ENCODE measurements around the gene ATOH1. TPM values are rescaled to one million over a fixed set of nuclear protein-coding genes. Genes with fewer than 3 reads are reported as not detected.
A peak's percentile ranks its signal among the peaks of the same experiment; 100 is the strongest.

The ATOH1 gene
- total RNA-seq, 1 experiment from 2014 or later: 0.61 TPM

DNA sequence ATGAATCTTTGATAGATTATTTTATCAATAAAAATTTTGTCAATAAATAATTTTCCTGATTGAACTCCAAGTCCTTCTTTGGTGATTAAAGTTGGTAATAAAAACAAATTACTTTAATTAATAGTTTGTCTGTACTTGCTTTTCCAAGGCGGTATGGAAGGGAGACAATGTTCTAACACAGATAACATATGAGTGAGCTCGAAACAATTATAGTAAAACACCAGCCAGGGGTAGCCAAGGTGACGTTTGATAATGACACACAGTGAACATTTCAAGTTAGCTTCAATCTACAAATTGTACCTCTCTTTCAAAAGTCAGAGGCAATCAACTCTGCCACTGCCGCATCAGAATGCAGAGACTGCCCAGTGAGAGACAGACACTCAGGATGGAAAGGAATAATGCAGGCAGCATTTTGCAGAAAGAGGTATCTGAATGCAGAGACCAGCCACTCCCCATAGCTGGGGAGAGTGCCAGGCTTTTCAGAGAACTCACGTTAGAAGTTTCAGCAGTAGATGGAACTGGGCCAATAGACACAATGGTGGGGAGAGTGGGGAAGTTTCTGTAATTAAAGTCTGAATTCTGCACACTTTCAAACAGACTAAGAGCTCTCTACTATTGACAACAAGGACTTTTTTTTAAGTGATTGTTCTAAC, 18.1 kb upstream of the ATOH1 start:
- Mint-ChIP-seq H3K4me1 (peaks cover 13% of the 10 kb centered on the region), H3K27ac (no peak overlapping the region), H3K9me3 (no peaks in the 10 kb centered on the region), H3K4me3 (no peak overlapping the region), H3K27me3 (ENCODE audit: low read depth) (peaks cover 4% of the 10 kb centered on the region; the same call in 1 of the 2 replicates), H3K36me3 (no peaks in the 10 kb centered on the region)
- CTCF ChIA-PET: interaction anchor here (0.7 kb wide), 1 partner anchor 19 kb away, joined by 4 read pairs; no protein-coding TSS in a partner anchor
- POLR2A ChIA-PET: no interaction called here
- TF ChIP-seq EMX1 (CRISPR knock-in tag; IDR thresholded peaks at IDR 0.05) (no peak), CTCF (IDR thresholded peaks at IDR 0.05) (no peak), FOXJ3 (CRISPR knock-in tag; IDR thresholded peaks at IDR 0.05; ENCODE audit: borderline replicate concordance) (no peak), NR1H2 (CRISPR knock-in tag; IDR thresholded peaks at IDR 0.05) (no peak), CREM (CRISPR knock-in tag; IDR thresholded peaks at IDR 0.05) (no peak), NFYB (CRISPR knock-in tag; conservative IDR thresholded peaks at IDR 0.05; ENCODE audit: low read depth) (no peak), NR2C2 (CRISPR knock-in tag; IDR thresholded peaks at IDR 0.05) (no peak), MYBL2 (CRISPR knock-in tag; IDR thresholded peaks at IDR 0.05) (no peak), ETV6 (CRISPR knock-in tag; IDR thresholded peaks at IDR 0.05) (no peak), ZNF138 (CRISPR knock-in tag; conservative IDR thresholded peaks at IDR 0.05) (no peak), ZNF532 (CRISPR knock-in tag; IDR thresholded peaks at IDR 0.05; ENCODE audit: borderline replicate concordance) (no peak), MLX (CRISPR knock-in tag; IDR thresholded peaks at IDR 0.05) (no peak), ZBTB43 (CRISPR knock-in tag; IDR thresholded peaks at IDR 0.05) (no peak)
- TF ChIP-seq, protein P1, sequence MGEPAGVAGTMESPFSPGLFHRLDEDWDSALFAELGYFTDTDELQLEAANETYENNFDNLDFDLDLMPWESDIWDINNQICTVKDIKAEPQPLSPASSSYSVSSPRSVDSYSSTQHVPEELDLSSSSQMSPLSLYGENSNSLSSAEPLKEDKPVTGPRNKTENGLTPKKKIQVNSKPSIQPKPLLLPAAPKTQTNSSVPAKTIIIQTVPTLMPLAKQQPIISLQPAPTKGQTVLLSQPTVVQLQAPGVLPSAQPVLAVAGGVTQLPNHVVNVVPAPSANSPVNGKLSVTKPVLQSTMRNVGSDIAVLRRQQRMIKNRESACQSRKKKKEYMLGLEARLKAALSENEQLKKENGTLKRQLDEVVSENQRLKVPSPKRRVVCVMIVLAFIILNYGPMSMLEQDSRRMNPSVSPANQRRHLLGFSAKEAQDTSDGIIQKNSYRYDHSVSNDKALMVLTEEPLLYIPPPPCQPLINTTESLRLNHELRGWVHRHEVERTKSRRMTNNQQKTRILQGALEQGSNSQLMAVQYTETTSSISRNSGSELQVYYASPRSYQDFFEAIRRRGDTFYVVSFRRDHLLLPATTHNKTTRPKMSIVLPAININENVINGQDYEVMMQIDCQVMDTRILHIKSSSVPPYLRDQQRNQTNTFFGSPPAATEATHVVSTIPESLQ (CRISPR knock-in tag; IDR thresholded peaks at IDR 0.05): no peak
- TF ChIP-seq, protein P2, sequence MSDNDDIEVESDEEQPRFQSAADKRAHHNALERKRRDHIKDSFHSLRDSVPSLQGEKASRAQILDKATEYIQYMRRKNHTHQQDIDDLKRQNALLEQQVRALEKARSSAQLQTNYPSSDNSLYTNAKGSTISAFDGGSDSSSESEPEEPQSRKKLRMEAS (CRISPR knock-in tag; IDR thresholded peaks at IDR 0.05): no peak
- DNase-seq (ENCODE audit: low spot score): no peak
- peak; percentile 48 for ATAC-seq
